Nephron (organoid): Measurements from ENCODE around the gene ACTN3.
A peak's percentile ranks its signal among the peaks of the same experiment; 100 is the strongest.
"Not testable (repeated sequence)": the region's sequence is repeated elsewhere in the genome, so short reads cannot be mapped to it uniquely, and the experiment has no call there.

Experiments
- H3K27ac Mint-ChIP-seq, 3 experiments: 2 replicates each; pipeline ENCODE4 v1.8.0; 2020; ENCODE audit warnings: mixed read lengths in 3 of 3, mild to moderate bottlenecking in 2 of 3, moderate library complexity in 1 of 3
- H3K27me3 Mint-ChIP-seq: 2 replicates; pipeline ENCODE4 v1.8.0; 2021; ENCODE audit warnings: low read depth, mild to moderate bottlenecking, moderate library complexity, mixed read lengths
- H3K36me3 Mint-ChIP-seq: 2 replicates; pipeline ENCODE4 v1.8.0; 2020; ENCODE audit warnings: low read depth, mixed read lengths
- H3K4me1 Mint-ChIP-seq: 2 replicates; pipeline ENCODE4 v1.8.0; 2020; ENCODE audit warnings: mixed read lengths
- H3K4me3 Mint-ChIP-seq, 3 experiments: 2 replicates each; pipeline ENCODE4 v1.8.0; 2020; ENCODE audit warnings: mild to moderate bottlenecking in 3 of 3, mixed read lengths in 3 of 3, moderate library complexity in 2 of 3
- H3K9me3 Mint-ChIP-seq: 2 replicates; pipeline ENCODE4 v1.8.0; 2020; ENCODE audit warnings: mixed read lengths
- TF ChIP-seq, protein P1 (sequence below), 3 experiments: fragments of 200-600 bp; sonication (generic); IDR thresholded peaks; one replicate each; pipeline ENCODE4 v1.5.0; 2021; ENCODE audit warnings: antibody characterized with exemption in 3 of 3; ENCODE audit not compliant: unreplicated experiment in 3 of 3

The ACTN3 gene

DNA sequence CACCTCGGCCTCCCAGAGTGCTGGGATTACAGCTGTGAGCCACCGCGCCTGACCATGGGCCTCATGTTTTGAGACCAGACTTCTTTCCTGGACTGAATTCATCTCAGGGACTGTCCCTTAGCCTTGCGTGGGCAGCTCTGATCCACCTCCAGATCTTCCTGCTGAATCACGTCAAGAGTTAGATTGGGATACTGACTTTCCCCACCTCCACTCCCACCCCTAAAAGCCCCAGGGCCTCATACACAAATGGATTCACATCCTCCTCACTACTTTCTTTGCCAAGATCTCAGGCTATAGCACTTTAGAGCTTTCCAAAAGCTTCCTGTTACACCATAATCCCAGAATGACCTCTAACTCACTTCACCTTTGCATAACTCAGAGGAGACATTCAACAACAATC is 34.1 kb downstream of the ACTN3 start:
- H3K4me1 Mint-ChIP-seq = peaks cover 23% of the 10 kb centered on the region
- no peaks in the 10 kb centered on the region for H3K36me3 Mint-ChIP-seq
- peaks cover 2% of the 10 kb centered on the region for H3K9me3 Mint-ChIP-seq
- peaks cover 6% of the 10 kb centered on the region for H3K27me3 Mint-ChIP-seq
- H3K27ac Mint-ChIP-seq = peak overlapping the region; percentile 24 to 65 (median 25)
- peak overlapping the region in 1 of 3 experiments; percentile 3 for H3K4me3 Mint-ChIP-seq
- TF ChIP-seq, protein P1, sequence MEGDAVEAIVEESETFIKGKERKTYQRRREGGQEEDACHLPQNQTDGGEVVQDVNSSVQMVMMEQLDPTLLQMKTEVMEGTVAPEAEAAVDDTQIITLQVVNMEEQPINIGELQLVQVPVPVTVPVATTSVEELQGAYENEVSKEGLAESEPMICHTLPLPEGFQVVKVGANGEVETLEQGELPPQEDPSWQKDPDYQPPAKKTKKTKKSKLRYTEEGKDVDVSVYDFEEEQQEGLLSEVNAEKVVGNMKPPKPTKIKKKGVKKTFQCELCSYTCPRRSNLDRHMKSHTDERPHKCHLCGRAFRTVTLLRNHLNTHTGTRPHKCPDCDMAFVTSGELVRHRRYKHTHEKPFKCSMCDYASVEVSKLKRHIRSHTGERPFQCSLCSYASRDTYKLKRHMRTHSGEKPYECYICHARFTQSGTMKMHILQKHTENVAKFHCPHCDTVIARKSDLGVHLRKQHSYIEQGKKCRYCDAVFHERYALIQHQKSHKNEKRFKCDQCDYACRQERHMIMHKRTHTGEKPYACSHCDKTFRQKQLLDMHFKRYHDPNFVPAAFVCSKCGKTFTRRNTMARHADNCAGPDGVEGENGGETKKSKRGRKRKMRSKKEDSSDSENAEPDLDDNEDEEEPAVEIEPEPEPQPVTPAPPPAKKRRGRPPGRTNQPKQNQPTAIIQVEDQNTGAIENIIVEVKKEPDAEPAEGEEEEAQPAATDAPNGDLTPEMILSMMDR (IDR thresholded peaks at IDR 0.05; ENCODE audit: unreplicated experiment in 3 of 3) = no peak

DNA sequence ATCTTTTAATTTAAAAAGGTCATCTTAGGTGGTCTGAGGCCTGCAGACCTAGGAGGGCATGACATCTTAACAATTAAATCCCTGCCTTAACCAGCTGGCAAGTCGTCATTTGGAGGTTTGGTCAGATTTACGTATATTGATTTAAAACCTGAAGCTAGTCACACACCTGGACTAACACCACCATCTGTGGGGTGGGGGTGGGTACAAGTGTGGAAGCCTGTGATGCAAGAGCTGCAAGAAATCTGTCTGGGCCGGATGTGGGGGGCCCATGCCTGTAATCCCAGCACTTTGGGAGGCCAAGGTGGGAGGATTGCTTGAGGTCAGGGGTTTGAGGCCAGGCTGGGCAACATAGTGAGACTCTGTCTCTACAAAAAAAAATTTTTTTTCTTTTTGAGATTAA is 34.6 kb downstream of the ACTN3 start:
- Mint-ChIP-seq H3K36me3 (no peaks in the 10 kb centered on the region), H3K27me3 (peaks cover 6% of the 10 kb centered on the region), H3K4me3 (no peak overlapping the region), H3K27ac (peak overlapping the region in 2 of 3 experiments; percentile 24 to 65), H3K9me3 (peaks cover 5% of the 10 kb centered on the region), H3K4me1 (peaks cover 23% of the 10 kb centered on the region)
- TF ChIP-seq, protein P1 (IDR thresholded peaks at IDR 0.05; ENCODE audit: unreplicated experiment in 3 of 3) = no peak

DNA sequence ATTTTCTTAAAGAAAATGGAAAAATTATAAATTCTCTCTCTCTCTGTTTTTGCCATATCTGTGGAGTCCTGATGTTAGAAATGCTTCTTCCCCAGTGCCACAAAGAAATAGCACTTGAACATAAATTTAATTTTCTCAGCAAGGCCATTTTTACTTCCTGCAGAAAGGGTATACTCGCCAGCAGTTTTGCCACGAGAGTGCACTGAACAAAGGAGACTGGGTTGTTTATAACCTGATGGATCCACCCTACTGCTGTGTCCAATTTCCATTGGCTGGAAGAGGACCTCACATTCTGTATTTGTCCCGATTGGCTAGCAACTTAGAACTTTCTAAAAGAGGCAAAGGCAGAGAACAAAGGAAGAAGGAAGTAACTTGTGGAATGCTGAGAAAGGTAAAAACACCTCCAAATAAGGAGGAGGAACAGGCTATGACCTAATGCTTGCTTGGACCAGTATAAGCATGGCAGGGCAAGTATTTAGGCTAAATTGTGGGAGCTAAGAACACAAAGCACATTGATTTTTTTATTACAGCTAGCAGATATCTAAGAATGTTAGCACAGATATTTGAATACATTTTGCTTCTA is 36.0 kb downstream of the ACTN3 start:
- H3K27me3 Mint-ChIP-seq, H3K9me3 Mint-ChIP-seq, H3K36me3 Mint-ChIP-seq: not testable (repeated sequence)
- Mint-ChIP-seq H3K27ac (peak overlapping the region; percentile 4 to 69 (median 55)), H3K4me1 (peaks cover 23% of the 10 kb centered on the region), H3K4me3 (peak overlapping the region in 1 of 3 experiments; percentile 7)

DNA sequence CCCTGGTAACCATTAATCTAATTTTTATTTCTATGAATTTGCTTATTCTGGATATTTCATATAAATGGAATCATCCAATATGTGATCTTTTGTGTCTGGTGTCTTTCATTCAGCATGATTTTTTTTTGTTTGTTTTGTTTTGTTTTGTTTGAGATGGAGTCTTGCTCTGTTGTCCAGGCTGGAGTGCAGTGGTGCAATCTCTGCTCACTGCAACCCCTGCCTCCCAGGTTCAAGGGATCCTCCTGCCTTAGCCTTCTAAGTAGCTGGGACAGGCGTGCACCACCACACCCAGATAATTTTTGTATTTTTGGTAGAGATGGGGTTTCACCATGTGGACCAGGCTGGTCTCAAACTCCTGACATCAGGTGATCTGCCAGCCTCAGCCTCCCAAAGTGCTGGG is 38.7 kb downstream of the ACTN3 start:
- not testable (repeated sequence) for H3K27ac Mint-ChIP-seq

DNA sequence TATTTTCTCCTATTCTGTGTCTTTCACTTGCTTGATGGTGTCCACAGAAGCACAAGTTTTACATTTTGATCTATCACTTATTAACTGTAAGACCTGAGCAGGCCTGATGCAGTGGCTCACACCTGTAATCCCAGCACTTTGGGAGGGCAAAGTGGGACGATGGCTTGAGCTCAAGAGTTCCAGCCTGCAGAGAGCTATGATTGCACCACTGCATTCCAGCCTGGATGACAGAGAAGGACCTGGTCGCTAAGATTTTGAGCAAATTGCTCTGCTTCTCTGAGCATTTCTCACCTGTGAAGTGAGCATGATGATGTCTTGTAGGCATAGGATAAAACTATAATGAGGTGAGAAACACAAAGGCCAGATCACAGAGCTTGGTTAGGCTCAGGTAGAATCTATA is 39.4 kb downstream of the ACTN3 start:
- Mint-ChIP-seq H3K36me3 (no peaks in the 10 kb centered on the region), H3K27ac (no peak overlapping the region), H3K4me3 (no peak overlapping the region), H3K9me3 (peaks cover 19% of the 10 kb centered on the region), H3K27me3 (peaks cover 6% of the 10 kb centered on the region), H3K4me1 (peaks cover 7% of the 10 kb centered on the region)
- TF ChIP-seq, protein P1 (IDR thresholded peaks at IDR 0.05; ENCODE audit: unreplicated experiment in 3 of 3) = no peak

More for the DNA sequence above, 38.7 kb downstream of the ACTN3 start:
- Mint-ChIP-seq H3K9me3 (peaks cover 15% of the 10 kb centered on the region), H3K4me1 (peaks cover 13% of the 10 kb centered on the region)
- not testable (repeated sequence) for H3K27me3 Mint-ChIP-seq, H3K36me3 Mint-ChIP-seq, H3K4me3 Mint-ChIP-seq

DNA sequence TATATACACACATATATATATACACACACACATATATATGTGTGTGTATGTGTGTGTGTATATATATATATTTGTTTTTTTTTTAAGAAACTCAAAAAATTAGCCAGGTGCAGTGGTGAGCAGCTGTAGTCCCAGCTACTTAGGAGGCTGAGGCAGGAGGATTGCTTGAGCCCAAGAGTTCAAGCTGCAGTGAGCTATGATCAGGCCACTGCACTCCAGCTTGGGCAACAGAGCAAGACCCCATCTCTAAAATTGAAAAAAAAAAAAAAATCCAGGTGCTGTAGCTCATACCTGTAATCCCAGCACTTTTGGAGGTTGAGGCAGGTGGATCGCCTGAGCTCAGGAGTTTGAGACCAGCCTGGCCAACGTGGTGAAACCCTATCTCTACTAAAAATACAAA is 42.6 kb downstream of the ACTN3 start:
- H3K27ac Mint-ChIP-seq, H3K27me3 Mint-ChIP-seq, H3K4me3 Mint-ChIP-seq, H3K4me1 Mint-ChIP-seq, H3K36me3 Mint-ChIP-seq: not testable (repeated sequence)
- H3K9me3 Mint-ChIP-seq = peaks cover 20% of the 10 kb centered on the region

DNA sequence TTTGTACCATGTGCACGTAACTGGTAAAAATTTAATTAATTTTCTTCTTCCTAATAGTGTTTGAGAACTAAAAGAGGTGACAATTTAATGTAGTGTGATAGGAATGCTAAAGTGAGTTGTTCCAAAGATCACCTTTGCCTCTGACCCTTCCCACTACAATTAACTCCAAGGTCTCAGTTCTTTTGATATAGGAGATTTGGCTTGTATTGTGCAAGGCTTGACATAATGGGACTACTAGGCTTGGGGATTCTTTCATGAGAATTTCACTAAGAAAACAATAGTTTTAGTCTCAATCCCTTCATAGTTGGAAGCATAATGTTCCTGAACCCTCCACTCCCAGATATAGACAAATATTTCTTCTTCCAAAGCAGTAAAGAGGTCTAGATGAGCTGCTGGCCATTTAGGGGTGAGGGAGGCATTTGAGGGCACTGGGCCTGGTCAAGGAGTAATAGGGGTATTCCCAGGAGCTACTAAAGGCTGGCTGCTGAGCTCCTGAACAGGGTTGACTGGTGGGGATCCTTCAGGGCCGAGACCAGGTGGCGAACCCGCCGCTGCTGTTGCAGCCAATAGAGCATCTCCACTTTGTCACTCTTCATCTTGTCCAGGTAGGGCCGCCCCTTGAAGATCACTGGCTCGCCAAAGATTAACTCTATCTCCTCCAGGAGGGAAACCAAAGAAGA is 43.4 kb downstream of the ACTN3 start:
- peak overlapping the region; percentile 34 to 64 (median 53) for H3K4me3 Mint-ChIP-seq
- H3K27me3 Mint-ChIP-seq = peaks cover 2% of the 10 kb centered on the region
- peaks cover 12% of the 10 kb centered on the region for H3K4me1 Mint-ChIP-seq
- TF ChIP-seq, protein P1 (IDR thresholded peaks at IDR 0.05; ENCODE audit: unreplicated experiment in 3 of 3) = no peak
- H3K9me3 Mint-ChIP-seq = peaks cover 20% of the 10 kb centered on the region
- H3K36me3 Mint-ChIP-seq = no peaks in the 10 kb centered on the region
- no peak overlapping the region for H3K27ac Mint-ChIP-seq
